Mammary epithelial cell (primary cell): ENCODE data around the gene SMAD6.

Source experiments
- CTCF ChIP-seq, 2 donors: IDR thresholded peaks in 1 of 2; conservative IDR thresholded peaks in 1 of 2; 2 replicates each; pipeline ENCODE4 v1.5.1; 2011 to 2012; ENCODE audit warnings: inconsistent platforms in 2 of 2, low read length in 2 of 2, mild to moderate bottlenecking in 2 of 2, control low read depth in 1 of 2, low read depth in 1 of 2; ENCODE audit not compliant: insufficient read depth in 1 of 2; ENCODE audit errors: extremely low read depth in 1 of 2
- EZH2 ChIP-seq: IDR thresholded peaks from 2 replicates; pipeline ENCODE4 v1.6.1; 2012; ENCODE audit warnings: low read length, inconsistent platforms, borderline replicate concordance

GRCh38 chr15:66721954-66722353 is 19.9 kb downstream of the SMAD6 start:
- TF ChIP-seq CTCF (conservative IDR thresholded peaks at IDR 0.05 in 1 of 2, IDR thresholded peaks at IDR 0.05 in 1 of 2; ENCODE audit: extremely low read depth in 1 of 2, insufficient read depth in 1 of 2, low read depth in 1 of 2, low read length in 2 of 2): no peak
- no peak for TF ChIP-seq EZH2
